ENCODE data around the gene PSMB10.

DNA sequence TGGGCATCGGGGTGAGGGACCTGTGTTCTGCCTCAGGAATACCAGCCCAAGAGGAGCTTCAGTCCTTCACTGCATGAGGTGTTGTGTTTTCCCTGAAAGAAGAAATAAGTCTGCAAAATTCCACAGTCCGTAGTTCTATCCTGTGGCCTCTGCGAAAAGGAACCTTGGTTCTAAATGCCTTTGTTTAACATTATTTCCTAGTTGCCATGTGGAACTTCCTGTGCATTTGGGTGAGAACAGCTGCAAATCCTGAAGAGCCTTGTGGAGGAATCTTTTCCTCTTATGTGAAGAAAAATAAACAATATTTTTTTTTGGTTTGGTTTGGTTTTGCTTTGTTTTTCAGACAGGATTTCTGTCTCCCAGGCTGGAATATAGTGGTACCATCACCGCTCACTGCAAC is 33.8 kb downstream of the PSMB10 start:
- TF ChIP-seq CTCF (IDR thresholded peaks at IDR 0.05) (no peak), POLR2A (IDR thresholded peaks at IDR 0.05) (no peak)
